ENCODE measurements around the gene BAAT.
"Not testable (repeated sequence)": the region's sequence is repeated elsewhere in the genome, so short reads cannot be mapped to it uniquely, and the experiment has no call there.

The BAAT gene

DNA sequence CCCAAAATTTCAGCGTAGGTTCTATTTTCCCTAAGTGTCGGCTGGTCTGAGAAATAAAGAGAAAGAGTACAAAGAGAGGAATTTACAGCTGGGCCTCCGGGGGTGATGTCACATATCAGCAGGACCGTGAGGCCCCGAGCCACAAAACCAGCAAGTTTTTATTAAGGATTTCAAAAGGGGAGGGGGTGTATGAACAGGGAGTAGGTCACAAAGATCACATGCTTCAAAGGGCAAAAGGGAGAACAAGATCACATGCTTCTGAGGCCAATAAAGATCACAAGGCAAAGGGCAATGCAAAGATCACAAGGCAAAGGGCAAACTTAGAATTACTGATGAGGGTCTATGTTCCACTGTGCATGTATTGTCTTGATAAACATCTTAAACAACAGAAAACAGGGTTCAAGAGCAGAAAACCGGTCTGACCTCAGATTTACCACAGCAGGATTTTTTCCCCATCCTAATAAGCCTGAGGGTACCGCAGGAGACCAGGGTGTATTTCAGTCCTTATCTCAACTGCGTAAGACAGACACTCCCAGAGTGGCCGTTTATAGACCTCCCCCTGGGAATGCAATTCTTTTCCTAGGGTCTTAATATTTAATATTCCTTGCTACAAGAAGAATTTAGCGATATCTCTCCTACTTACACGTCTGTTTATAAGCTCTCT, at the start of gene BAAT:
Gene BAAT, minus strand, starts transcription at position 134 of the 664 bp plus-strand sequence. CDS start 13,602 bp downstream, outside the sequence.
- not testable (repeated sequence) for DNase-seq

DNA sequence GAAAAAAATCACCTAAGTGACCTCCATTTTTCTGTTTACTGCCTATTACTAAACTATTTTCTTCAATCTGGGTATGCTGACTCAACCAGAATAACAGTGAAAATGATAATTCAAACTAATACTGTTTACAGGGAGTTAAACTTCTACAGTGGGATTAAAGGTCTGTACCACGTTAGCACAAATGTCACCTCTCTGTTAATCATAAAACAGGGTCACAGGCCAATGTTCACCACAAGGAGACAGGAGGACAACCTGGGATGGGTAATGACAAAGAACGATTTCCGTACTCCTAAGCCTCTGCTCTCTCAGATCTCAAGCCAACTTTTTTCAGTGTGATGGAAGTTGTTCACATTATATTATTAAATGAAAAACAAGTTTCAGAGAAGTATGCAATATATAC, 48.4 kb upstream of the BAAT start:
- DNase-seq = no peak

DNA sequence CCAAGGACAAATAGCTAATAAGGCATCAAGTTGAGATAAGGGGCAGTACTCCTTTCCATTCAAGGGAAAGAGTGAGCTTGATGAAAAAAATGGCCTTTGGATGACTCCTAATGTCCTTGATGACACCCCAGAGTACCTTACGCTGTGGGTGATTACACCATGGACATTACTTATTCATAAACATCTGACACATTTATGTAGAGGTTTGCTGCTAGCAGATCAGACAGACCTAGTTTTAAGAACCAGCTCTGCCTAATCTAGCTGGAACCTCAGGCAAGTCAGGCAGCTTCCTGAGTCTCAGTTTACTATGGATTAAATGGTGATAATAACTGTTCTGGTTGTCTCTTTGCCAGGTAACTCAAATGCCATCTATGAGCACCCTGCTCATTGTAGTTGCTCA, 47.9 kb upstream of the BAAT start:
- no peak for DNase-seq

DNA sequence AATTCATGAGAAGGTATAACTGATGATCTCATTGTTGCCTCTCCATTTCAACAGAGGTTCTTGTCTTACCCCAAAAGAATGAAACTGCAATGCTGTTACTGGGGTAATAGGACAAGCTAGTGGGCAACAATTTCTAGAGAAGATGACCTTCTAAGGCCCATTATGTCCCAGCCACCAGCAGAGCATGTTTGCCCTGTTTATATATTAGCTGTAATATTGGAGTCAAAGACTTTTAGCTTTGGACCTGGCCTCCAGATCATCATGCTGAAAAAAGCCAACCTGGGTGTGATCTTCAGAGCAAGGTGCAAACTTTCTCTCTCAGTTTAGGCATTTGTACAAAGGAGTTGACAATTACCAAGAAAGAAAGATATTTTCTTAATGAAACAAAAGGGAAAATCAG, 47.4 kb upstream of the BAAT start:
- no peak for DNase-seq

DNA sequence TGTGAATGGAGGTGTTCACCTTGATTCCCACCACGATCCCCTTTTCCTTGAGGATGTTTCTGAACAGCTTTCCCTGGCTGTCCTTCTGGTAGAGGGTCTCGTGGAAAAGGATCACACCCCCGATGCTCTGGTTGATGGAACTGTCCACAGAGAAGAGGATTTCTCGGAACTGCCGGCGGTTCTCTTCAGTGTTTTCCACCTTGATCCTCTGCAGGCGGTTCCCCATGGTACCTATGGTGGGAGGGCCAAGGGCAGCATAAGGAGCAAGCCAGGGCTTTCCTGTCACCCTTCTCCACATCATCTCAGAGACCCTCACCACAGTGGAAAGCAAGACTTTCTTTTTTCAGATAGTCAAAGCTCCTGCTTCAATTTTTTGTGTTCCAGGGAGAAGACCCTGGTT, 44.9 kb upstream of the BAAT start:
- no peak for DNase-seq

DNA sequence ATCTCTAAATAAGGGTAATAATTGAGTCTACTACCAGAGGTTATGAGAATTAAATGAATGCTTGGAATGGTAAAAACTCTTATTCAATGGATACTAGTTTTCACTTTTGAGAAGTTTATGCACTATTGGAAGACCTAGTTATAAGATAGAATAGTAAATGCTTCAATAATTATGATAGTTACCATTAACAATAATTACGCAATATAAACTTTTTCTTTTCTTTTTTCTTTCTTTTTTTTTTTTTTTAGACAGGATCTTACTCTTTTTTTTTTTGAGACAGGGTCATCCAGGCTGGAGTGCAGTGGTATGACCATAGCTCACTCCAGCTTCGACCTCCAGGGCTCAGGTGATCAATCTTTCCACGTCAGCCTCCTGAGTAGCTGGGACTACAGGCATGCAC, 44.1 kb upstream of the BAAT start:
- DNase-seq = no peak

DNA sequence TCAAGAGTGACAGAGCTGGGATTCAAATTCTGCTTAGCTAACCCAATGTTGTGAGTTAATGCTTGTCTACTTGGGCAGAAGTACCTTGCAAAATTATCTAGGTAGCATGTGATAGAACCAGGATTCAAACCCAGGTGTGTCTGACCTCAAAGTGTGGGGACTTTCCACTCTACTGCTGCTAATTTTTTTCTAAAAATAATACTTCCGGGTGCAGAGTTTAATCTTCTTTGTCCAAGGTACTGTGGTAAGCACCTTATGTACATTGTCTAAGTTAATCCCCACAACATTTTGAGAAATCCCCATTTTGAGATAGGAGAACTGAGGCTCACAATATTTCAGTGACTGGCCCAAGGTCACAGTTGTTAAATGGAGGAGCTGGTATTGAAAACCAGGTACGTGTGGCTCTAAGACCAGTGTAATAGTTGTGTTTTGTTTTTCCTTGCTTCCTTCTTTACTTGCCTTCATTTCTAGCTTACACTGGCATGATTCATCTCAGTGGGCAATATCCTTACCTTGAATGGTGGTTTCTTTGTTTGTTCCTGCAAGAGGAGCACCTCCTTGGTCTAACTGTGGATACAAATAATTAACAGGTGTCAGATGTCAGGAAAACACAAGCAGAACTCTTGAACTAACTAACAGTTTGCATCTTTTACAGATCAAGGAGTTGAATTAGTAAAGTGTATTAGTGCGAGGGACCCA, 43.3 kb upstream of the BAAT start:
- DNase-seq = no peak

DNA sequence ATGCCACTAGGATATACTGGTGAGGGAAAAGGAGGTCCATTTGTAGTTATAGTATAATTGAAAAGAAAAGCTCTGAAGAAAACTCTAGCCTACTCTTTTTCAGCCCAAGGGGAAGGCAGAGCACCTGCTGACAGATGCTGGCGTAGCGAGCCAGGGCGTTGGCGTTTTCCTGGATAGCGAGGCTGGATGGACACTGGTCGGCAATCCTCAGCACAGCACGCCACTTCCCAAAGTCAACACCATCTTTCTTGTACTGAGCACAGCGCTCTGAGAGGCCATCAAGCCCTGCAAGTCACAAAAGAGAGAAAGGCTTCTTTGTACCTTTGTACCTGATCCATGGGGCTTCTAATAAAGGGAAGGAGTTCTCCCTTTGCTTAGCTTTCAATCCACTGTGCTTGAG, 42.6 kb upstream of the BAAT start:
- DNase-seq = no peak

DNA sequence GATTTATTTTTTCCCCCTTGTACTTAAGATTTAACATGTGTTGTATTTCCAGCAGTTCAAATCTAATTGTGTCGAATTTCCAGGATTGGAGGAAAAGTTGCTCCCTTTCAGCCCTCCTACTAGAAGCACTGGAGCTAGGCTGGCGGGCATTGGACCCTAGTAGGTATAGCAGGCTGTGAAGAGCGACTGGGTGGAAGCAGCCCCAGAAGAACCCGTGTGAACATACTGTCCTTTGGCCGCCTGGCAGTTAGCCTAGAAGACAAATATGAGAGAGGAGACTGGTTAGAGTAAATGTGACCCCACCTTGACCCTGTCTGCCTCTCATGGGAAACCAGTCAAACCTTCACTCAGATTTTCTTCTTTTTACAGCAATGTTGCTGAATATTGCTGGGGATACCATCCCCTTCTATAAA, 36.9 kb upstream of the BAAT start:
- no peak for DNase-seq

DNA sequence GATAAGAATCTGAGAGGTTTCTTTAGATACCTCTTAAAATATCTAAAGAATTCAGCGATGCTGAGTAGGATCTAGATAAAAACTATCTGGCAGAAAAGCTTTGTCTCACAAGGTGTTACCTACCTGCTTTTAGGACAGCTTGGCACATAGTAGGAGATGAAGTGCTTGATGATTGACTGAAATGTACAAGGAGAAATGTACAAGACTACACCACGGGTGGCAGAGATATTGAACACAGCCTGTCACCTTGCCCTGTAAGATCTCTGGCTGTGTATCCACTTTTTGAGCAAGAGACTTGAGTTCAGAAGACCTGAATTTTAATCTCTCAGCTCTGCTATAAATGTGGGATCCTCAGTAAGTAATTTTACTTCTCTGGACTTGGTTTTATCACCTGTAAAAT, 35.1 kb upstream of the BAAT start:
- DNase-seq = no peak

DNA sequence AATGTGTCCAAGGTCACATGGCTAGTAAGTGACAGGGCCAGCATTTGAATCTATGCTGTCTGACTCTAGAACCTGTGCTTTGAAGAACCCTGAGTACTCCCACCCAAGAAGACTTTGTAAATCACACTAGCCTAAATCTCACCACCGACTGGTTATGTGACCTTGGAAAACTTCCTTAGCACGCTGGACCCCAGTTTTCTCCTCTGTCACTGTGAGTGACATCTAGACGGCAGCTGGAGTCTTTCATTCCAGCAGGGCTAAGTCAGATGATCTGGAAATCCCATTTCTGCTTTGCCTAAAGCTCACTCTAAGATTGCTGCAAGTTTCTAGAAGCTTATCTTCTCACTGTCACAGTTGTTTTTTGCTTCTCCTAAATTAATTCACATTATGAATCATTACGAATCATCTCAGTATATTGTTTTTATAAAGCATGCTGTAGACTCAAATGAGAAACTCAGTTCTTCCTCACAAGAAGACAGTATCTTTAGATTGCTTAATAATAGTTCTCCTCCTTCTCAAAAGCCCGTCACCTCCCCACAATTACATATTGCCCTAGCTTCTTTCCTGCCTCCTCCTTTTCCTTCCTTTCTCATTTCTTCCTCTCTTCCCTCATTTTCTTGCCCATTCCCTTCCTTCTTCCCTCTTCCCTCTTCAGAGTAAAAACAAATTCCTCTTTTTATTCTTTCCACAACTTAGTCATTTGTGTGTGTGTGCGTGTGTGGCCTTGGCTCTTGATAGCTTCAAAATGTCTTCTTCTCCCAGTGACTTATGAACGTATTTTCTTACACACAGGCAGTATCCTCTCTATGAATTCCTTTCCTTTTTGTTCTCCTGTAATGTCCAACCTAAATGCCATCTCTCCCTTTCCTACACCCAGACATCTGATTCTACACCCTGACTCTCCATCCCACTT, 34.0 kb upstream of the BAAT start:
- DNase-seq = no peak

DNA sequence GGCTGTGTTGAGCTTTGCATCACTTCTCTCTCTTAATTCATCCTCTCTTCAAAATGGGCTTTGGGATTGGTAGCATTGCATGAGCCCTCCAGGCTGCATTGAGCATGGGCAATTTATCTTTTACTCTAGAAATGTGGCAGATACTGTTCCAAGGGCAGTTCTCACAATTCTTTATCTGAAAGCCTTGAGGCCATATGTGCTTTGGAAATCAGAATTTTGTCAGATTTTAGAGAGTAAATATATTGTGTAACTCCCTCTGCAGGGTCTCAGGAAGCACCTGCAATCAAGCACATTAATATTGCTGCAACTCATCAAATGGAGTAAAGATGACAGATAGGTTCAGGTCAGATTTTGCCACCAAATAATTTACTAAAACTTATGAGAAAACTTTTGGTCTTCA, 33.2 kb upstream of the BAAT start:
- no peak for DNase-seq

DNA sequence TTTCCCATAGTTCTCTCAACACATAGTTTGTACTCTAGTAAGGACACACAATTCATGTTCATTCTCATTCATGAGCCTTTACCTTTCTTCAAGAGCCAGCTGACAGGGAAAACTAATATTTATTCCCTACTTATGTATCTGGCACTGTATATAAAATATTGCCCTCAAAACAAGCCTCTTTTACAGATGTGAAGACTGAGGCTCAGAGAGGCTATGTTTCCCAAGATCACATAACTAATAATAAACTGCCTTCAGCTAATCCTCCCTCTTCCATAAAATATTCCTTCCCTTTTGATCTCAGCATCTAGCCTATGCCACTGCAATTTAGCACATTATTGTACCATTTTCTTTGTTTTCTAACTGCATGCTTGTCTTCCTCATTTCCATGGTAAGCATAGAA, 32.6 kb upstream of the BAAT start:
- DNase-seq = no peak

DNA sequence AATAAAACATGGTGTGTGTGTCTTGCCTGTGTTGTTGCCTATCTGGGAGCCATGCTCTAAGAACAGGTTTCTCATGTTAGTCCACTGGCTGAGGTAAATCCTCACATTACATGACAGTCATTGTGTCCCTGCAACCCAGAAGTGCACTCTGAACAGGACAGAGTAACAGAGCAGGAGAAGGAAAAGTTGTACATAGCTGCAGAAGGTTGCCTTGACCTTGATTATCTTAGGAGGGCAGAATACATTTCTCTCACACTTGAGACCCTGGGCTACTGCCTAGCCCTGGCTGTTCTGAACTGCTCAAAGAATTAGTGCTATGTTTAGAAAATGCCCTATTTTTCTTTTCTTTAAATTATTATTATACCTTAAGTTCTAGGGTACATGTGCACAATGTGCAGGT, 30.8 kb upstream of the BAAT start:
- no peak for DNase-seq

DNA sequence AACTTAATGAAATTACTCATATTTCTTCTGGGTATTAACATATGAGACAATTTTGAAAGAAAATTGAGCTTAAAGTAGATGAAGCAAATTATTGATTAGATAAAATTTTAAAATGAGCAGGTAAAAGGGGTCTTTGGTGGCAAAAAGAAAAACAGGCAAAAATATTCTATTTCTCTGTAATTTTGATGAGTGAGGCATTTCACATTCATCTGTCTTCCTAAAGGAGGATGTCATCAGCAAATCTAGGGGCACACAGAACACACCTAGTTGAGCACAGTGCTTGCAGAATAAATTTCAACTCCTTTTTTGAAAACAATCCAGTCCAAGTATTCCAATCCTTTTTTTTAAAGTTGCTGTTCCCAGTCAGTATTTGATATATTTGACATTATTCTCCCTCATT, 30.0 kb upstream of the BAAT start:
- DNase-seq = no peak

DNA sequence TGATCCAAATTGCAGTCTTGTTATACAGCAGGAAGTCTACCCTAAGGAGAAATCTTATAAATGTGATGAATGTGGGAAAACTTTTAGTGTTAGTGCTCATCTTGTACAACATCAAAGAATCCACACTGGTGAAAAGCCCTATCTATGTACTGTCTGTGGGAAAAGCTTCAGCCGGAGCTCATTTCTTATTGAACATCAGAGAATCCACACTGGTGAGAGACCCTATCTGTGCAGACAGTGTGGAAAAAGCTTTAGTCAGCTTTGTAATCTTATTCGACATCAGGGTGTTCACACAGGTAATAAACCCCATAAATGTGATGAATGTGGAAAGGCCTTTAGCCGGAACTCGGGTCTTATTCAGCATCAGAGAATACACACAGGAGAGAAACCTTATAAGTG, 24.3 kb upstream of the BAAT start:
- DNase-seq = no peak

DNA sequence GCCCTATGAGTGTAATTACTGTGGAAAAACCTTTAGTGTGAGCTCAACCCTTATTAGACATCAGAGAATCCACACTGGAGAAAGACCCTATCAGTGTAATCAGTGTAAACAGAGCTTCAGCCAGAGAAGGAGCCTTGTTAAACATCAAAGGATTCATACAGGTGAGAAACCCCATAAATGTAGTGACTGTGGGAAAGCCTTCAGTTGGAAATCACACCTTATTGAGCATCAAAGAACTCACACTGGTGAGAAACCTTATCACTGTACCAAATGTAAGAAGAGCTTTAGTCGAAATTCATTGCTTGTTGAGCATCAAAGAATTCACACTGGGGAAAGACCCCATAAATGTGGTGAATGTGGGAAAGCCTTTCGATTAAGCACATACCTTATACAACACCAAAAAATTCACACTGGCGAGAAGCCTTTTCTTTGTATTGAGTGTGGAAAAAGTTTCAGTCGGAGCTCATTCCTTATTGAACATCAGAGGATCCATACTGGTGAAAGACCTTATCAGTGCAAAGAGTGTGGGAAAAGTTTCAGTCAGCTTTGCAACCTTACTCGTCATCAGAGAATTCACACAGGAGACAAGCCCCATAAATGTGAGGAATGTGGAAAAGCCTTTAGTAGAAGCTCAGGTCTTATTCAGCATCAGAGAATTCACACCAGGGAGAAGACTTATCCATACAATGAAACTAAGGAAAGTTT, 23.7 kb upstream of the BAAT start:
- no peak for DNase-seq

DNA sequence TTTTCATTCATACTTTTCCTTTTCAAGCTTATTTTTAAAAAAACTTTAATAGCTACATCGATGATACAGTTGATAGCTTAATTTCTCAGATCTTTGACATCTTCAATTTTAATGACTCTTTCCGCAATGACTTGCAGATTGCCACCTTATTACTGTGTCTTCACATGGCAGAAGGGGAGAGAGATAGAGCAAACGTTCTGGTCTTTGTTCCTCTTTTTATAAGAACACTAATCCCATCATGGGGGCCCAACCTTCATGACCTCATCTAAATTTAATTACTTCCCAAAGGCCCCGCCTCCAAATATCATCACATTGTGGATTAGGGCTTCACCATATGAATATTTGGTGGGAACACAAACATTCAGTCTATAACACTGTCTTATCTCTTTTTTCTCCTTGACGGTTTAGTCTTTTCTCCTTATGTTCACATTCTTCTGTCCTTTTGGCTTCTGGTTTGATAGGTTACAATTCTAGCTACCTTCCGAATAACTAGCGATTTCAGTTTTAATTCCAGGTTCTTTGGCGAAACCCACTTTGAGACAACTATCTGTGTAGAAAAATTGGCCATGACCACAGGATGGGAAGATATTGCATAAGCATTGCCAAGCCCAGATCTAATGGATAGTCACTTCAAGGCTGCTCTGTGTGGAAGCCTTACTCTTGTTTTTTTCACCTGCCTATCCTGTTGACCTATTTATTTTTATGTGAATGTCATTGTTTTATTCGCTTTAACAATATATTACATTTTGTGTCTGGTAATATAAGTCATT, 18.9 kb upstream of the BAAT start:
- no peak for DNase-seq

DNA sequence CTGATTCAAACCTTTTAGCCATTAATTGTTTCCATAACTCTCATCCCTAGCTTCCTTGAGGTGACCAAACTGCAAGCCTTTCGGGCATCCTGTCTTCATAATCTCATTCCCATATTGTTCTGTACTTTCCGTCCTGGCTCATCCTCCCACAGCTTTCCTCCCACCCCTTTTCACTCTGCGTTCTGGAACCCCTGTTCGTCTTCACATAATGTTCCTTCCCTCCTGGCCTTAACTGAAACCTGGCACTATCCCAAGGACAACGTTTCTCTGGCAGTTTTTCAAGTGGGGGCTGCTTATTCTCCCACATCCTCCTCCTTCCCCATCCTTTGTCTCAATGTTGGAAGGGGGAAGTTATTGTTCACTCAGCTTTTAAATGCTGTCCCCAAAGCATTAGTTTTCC, 15.3 kb upstream of the BAAT start:
- no peak for DNase-seq

DNA sequence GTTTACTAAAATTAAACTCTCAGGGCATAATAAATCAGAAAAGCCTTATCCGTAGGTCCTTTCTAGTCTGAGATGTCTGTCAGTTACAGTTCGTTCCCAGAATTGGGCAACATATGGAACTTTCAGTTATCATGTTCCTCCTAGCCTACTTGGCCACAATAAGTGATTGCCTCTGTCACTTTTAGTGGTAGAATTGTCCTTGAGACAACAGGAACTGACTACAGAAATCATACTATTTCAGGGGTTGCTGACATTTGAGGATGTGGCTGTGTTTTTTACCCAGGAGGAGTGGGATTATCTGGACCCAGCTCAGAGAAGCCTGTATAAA, 14.8 kb upstream of the BAAT start:
- no peak for DNase-seq

DNA sequence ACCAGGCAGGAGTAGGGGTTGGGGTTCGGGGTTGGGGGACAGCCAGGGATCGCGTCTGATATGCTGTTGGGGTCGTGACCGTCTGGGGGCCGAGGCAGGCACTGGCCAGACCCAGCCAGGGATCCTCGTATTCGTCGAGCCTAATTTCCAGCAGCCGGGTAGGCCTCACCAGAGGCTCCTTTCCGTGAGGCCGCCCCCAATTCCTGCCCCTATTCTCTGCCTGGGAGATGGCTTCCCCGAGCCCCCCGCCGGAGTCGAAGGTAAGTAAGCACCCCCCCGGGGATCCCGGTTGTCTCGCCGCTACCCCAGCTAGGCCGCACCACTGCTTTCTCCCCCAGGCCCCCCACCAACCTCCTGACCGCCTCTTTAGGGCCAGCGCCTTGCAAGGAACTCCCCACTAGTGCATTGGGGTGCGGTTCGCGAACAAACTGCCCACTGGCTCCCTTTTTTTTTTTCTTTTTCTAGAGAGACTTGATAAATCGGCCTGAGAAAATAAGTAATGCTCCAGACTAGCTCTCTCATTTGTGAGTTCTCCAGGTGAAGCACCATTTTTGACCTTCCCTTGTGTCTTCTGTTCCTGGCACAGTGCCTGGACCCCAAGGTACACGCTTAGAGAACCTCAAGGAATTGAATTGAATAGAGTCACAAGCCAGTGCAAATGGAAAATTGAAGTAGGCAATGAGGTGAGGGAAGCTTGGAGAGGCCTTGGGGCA, 14.3 kb upstream of the BAAT start:
- DNase-seq = no peak
